Measurements from ENCODE around the gene ANGPTL7.

Gene ANGPTL7

DNA sequence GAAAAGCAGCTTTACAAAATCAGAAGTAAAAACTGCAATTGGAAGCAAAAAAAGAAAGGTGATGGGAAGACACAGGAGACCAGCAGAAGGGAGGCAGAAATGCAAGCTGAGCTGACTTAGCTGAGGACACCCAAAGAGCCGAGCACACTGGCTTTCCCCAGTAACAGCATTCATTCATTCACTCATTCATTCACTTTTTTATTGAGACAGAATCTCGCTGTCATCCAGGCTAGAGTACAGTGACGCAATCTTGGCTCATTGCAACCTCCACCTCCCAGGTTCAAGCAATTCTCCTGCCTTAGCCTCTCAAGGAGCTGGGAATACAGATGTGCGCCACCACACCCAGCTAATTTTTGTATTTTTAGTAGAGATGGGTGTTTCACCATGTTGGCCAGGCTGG lies 8.2 kb downstream of the ANGPTL7 start:
- H3K4me3 ChIP-seq (ENCODE audit: low read depth, low read length) = no peak overlapping the region
- no peak for DNase-seq (ENCODE audit: low read depth)

DNA sequence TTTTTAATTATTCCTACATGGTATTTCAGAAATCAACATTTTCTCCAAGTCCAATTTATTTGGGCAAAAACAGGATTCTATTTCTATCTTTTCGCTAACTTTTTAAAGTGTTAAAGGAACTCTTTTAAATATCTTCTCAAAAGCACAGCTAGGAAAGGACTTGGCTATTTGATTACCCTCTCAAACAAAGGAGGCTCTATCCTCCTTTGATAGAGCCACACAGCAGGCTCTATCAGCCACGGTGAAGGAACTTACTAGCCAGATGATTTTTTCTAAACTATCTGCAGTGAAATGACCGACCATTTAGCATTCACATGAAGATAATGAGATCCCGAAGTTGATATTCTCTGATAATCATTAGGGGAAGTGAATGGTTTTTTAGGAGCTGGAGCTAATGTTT lies 9.1 kb downstream of the ANGPTL7 start:
- DNase-seq (ENCODE audit: low read depth) = no peak
- no peak overlapping the region for H3K4me3 ChIP-seq (ENCODE audit: low read depth, low read length)

DNA sequence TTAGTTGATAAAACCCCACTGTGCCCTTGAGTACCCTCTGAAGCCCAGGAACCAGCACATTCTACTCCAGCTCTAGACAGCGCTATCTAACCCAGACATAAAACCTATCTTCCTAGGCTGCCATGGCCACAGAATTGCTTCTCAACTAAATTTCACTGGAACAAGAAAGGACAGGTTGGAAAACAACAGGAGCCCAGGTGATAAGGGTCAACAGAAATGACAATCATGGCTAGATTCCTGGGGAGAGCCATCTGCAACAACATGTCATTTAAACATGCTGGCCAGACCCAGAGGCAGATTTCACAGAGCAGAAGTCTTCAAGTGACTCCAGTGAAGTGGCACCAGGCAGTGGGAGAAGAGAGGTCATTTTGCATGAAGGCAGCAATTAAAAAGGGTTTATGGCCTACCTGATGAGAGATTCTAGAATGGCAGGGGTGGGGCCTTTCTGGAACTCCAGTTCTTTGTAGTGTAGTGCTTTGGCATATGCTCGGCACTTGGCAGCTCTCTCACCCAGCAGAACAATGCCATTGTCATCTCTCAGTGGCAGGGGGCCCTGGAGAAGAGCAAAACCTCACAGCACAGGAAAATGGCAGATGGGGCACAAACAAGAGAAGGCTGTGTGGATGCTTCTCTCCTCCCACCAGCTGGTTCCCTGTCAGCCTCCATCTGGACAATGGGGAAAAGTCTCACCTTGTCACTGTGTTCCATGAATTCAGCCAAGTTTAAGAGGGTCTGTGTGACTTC lies 9.9 kb downstream of the ANGPTL7 start:
- DNase-seq (ENCODE audit: low read depth) = no peak
- no peak overlapping the region for H3K4me3 ChIP-seq (ENCODE audit: low read depth, low read length)

DNA sequence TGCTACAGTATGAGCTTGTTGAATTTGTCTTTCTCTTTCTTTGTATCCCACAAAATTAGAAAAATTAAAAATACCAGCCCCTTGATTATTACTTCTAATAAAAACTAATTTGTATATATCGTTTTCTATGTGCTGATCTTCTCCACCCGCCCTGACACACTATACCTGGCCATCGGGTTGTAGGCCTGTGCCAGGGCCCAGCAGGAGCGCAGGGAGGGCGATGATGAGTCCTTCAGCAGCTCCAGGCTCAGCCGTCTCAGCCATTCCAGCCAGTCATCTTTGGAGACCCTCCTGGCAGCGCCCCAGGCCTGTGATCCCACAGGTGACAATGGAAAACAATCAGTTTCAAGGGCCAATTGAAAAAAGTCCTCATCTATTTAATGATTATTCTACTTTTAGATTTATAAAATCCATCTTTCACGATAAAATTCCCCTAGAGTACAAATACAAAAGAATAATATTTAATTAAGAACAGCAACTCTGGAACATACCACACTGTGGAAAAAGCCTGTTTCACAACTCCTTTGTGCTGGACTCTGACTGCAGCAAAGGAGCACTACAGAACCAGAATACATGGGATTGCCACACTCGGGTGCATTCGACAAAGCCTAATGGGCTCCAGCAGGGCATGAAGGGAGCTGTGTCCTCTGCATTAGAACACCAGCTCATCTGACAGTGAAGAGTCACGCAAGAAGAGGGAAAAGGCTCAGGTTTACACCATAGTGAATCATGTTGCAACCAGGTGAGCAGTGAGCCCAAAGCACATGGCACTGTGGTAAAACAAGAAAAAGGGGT lies 15.4 kb downstream of the ANGPTL7 start:
- no peak overlapping the region for H3K4me3 ChIP-seq (ENCODE audit: low read depth, low read length)
- DNase-seq (ENCODE audit: low read depth) = no peak

DNA sequence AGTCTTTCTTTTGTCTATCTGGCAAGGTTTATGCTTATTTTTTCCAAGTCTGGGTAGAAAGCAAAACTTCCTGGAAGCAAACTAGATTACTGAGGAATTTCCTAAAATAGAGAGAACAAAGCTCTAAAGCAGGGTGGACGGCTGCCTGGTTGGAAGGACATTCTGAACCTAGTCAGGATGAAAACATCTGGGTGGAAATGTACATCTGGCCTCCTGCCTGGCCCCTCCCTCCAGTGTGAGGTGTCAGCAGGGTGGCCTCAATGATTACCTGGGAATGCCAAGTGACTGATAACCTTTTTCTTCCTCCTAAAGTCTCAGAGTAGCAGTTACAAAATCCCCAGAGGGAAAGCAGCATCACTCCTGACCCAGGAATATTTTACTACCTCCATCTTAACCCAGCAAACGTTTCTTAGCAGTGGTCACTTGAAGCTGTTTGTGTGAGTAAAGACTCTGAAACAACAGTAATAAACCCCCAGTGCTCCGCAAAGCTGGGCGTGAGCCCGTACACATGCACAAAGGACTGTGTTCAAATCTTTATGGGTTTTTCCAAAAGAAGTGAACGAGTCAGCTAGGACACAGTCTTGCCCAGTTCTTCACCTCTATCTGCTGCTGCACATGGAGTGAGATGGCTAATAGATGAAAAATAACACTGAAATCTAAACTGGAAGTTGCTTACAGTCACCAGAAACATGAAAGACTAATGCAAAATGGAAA lies 18.9 kb downstream of the ANGPTL7 start:
- no peak for DNase-seq (ENCODE audit: low read depth)
- no peak overlapping the region for H3K4me3 ChIP-seq (ENCODE audit: low read depth, low read length)

DNA sequence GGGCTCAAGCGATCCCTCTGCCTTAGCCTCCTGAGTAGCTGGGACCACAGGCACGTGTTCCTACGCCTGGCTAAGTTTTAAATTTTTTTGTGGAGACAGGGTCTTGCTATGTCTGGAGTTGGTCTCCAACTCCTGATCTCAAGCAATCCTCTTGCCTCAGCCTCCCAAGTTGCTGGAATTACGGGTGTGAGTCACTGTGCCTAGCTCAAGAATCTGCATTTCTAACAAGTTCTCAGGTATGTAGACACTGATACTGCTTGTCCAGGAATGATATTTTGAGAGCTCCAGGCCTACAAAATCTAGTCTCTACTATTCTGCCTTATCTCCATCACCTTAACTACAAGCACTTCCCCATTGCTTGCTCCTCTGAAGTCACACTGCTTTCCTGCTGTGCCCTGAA lies 22.3 kb downstream of the ANGPTL7 start:
- no peak for DNase-seq (ENCODE audit: low read depth)
- no peak overlapping the region for H3K4me3 ChIP-seq (ENCODE audit: low read depth, low read length)

DNA sequence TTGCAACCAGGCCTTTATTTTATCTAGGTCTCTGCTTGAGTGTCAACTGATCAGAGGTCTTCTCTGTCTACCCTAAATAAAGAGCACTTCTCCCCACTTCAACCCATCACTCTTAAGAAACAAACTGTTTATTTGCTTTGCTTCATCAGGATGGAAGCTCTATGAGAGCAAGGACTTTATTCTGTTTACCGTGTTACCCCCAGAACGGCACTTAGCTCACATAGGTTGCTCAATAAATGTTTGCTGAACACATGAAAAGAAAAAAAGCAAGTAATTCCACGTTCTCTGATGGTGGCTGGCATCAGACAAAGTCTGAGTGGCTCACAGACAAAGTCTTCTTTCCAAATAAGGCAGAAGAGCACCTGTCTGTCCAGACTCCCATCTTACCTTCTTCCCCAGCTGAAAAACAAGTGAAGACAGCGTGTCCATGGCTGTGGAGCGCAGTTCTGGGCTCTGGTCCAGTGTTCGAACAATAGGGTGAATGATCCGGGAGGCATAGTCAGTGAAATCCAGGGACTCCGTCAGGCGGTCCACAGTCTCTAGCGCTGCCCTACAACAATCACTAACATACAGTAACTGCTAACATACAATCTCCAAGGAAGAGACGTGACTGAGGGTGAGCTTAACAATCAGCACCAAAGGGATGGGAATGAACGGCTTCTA lies 22.9 kb downstream of the ANGPTL7 start:
- H3K4me3 ChIP-seq (ENCODE audit: low read depth, low read length) = no peak overlapping the region
- DNase-seq (ENCODE audit: low read depth) = no peak

DNA sequence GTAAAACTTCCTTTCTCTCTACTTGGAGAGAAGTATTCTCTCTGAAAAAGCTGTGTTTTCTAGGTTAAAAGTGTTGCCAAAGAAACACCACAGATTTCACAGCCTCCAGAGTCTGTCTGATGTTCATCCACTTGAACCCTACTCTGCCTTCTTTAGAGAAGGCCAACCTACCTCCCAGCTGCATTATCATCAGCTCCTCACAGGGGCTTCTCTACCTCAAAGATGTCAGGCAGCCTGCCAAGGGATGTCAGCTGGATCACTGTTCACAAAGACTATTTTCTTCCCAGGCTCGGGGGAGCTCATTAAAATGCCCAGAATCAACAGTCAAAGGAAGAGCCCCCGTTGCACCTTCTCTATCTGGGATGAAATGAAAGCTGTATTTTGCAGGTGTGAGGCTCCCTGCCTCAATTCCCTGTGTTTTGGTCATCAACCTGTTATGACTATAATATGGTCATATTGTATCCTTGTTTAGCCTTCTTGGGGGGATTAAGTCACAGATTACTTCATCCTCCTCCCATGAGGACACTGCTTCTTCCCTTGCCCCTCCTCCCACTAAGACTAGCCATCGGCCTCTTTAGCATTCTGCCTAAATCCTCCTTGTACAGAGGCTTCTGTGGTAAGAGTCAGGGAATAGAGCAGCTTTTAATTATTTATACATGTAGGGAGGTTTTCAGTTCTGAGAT lies 25.7 kb downstream of the ANGPTL7 start:
- H3K4me3 ChIP-seq (ENCODE audit: low read depth, low read length) = no peak overlapping the region
- no peak for DNase-seq (ENCODE audit: low read depth)

DNA sequence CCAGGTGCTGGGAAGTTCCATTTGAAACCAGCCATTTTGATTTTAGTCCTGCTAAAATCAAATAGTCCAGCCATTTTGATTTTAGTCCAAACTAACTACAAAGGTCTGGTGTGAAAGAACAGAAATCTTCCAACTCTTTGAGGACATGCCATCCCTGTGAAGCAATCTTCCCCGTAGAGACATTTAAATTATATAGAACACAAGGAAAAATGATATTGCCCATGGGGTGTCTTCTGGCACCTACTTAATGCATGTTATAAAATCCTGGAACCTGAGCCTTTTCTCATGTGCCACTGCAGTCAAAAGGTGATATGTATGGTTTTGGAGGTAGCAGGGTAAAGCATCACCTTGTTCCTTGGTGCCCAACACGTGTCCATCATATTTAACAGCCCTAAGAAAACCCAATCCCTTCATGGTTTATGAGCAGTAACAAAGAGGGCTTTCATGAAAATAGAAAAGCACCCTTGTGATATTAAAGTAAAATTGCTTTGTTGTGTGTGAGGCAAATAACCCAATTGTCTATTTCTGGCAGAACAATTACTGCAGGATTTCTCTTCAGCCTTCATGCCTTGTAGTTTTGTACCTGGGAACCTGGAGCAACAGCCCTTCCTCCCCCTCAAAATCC lies 26.3 kb downstream of the ANGPTL7 start:
- DNase-seq (ENCODE audit: low read depth) = no peak
- no peak overlapping the region for H3K4me3 ChIP-seq (ENCODE audit: low read depth, low read length)

DNA sequence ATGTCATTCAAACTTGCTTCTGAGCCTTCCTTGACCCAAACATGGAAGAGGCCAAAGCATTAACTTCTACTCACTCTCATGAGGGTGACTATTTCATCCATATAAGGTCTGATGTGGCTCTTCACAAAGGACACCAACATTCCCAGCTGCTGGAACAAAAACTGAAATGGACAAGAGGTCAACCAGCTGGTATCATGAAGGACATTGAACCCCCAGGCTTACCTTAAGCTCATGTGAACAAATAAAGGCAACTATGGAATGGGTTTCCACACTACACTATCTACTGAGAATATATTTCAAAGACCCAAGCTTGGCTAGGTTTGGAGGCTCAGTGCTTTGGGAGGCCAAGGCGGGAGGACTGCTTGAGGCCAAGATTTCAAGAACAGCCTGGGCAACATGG lies 26.9 kb downstream of the ANGPTL7 start:
- H3K4me3 ChIP-seq (ENCODE audit: low read depth, low read length) = no peak overlapping the region
- DNase-seq (ENCODE audit: low read depth) = no peak

DNA sequence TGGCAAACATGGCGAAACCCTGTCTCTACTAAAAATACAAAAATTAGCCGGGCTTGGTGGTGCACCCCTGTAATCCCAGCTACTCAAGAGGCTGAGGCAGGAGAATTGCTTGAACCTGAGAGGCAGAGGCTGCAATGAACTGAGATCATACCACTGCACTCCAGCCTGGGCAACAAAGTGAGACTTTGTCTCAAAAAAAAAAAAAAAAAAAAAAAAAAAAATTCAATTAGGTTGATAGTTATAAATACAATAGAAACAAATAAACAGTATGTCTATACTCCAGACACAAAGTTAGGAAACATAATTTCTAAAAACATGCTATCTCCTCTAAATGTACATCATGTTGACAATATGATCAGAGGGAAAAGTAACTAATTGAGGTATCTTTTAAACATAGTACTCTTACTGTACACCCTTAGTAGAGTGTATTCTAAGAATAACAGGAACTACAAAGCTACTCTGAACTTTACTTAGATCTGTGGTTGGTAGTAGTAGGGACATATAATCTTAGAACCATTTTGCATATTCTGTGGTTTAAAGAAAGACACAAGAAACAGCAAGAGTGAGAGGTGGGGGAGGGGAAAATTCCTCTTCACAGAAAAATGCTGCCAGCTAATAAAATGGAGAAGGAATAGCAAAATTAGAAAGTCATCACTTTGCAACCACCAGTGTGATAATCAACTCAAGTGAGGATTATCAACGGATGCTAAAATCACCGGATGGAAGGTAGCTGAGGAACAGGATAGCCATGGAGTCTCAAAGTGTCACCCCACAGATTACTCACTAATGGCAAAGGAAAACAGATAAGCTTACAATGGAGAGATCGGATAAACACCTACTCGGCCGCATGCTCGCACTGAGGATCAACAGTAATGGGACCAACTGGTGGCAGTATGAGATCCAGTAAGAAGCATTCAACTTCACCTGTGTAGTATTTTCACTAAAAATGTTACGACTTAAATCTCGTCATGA lies 38.2 kb downstream of the ANGPTL7 start:
- no peak overlapping the region for H3K4me3 ChIP-seq (ENCODE audit: low read depth, low read length)
- no peak for DNase-seq (ENCODE audit: low read depth)

DNA sequence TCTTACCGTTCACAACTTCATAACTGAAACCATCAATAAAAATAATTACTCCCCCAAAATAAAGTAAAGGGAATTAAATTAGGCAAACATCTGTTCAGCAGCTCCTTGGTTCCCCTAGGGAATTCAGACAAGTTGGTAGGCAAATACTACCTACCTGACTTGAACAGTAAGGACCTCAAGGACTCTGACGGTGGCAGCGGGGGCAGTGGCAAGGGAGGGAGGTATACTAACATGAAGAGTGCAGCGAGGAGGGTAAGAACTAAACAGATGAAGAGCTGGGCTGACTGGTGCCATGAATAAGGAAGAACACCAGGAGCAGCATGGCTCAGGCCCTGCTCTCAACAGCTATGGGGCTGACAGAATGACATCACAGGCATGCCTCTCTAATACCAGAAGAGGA lies 40.0 kb downstream of the ANGPTL7 start:
- no peak for DNase-seq (ENCODE audit: low read depth)
- no peak overlapping the region for H3K4me3 ChIP-seq (ENCODE audit: low read depth, low read length)

DNA sequence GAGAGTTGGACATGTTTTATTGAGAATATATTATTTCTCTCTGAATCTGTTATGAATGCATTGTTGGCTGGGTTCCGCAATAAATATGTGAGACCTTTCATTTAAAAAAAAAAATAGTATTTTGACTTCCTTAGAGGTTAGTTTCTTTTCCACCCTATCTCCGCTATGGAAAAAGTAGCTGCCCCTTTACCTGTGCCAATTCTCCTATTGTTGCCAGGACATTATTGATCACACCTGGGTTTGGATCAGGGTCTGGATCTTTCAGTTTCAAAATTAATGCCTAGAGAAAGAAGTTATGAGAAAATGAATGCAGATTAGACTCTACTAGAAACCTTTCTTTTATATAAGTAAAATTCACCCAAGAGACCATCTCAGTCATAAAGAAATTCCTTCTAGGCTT lies 44.1 kb downstream of the ANGPTL7 start:
- H3K4me3 ChIP-seq (ENCODE audit: low read depth, low read length) = no peak overlapping the region
- DNase-seq (ENCODE audit: low read depth) = no peak

DNA sequence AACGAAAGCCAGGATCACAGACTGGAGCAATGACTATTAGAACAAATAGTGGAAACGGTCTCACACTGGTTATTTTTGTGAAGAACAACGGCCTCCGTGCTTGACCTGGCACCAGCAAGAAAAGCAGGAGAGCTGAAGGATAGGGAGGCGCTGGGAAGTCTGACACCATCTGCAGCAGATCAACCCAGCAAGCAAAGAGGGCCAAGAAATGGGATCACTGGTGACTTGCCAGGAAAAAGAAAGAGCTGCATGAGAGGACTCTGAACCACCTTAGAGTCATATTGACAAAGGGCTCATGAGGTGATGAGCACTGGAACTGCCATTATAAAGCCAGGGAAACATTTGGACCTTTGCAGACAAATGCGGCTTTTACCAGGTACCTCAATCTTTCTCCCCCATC lies 48.2 kb downstream of the ANGPTL7 start:
- no peak for DNase-seq (ENCODE audit: low read depth)
- no peak overlapping the region for H3K4me3 ChIP-seq (ENCODE audit: low read depth, low read length)

DNA sequence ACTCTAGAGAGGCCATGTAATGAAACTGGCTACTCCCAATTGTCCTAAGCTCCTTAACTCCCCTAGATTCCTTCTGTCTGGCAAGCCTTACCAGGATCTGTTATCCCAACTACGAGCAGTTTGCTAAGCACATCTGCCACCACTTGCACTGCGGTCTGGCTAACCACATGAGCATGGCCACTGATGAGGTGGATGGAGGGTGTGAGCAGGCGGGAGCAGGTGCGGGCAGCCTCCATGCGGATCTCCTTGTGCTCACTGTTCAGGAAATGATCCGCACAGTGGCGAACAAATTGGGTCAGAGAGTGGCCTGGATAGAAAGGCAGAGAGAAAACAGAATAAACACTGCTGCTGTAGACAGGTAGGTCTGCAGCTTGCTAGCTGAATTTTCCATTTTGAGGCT lies 49.2 kb downstream of the ANGPTL7 start:
- DNase-seq (ENCODE audit: low read depth) = no peak
- no peak overlapping the region for H3K4me3 ChIP-seq (ENCODE audit: low read depth, low read length)

DNA sequence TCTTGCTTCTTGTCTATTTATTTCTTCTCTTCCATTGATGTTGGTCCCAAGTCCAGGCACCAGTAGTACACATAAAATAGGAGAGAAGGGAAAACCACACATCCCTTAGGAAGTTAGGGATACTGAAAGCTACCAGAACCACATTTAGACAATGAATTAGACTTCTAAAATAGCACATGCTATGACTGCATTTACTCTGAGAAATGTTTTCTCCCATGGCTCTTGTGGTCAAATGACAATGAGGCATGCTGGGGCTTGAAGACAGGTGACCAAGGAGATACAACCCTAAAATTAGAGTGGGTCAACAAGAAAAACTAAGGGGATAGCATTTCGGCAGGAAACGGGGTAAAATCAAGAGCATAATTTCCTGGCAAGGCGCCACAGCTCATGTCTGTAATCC lies 56.1 kb downstream of the ANGPTL7 start:
- no peak for DNase-seq (ENCODE audit: low read depth)
- no peak overlapping the region for H3K4me3 ChIP-seq (ENCODE audit: low read depth, low read length)
